Spleen (tissue), 7 donors: ENCODE data around the gene MAMDC2.

Experiments
- POLR2A ChIP-seq, 3 donors: fragments of 450-650 bp; IDR thresholded peaks; one replicate each; pipeline ENCODE4 v1.5.1; 2017; ENCODE audit warnings: antibody characterized with exemption in 3 of 3, mild to moderate bottlenecking in 1 of 3
- POLR2AphosphoS5 ChIP-seq, 3 donors: sonication (generic); formaldehyde crosslinking; IDR thresholded peaks; one replicate each; pipeline ENCODE4 v1.5.1; 2017; ENCODE audit warnings: antibody characterized with exemption in 3 of 3
- TF ChIP-seq, protein P1 (sequence below), 11 experiments: fragments of 200-600 bp in 7 of 11; fragments of 450-650 bp in 4 of 11; sonication (generic) in 4 of 11; IDR thresholded peaks in 8 of 11; conservative IDR thresholded peaks in 3 of 11; 1 replicate in 7 of 11; 2 replicates in 4 of 11; pipeline versions ENCODE4 v1.4.0 to v1.8.0; 2016 to 2021; ENCODE audit warnings: antibody characterized with exemption in 11 of 11, inconsistent platforms in 4 of 11, mild to moderate bottlenecking in 1 of 11
- donor health status: DM: no; HTN: no; CAD: no; lungs with moderate emphysema.
- donor health status: DM: no; HTN: no; CAD: no.
- donor health status: DM: no; HTN: no; CAD: no.

DNA sequence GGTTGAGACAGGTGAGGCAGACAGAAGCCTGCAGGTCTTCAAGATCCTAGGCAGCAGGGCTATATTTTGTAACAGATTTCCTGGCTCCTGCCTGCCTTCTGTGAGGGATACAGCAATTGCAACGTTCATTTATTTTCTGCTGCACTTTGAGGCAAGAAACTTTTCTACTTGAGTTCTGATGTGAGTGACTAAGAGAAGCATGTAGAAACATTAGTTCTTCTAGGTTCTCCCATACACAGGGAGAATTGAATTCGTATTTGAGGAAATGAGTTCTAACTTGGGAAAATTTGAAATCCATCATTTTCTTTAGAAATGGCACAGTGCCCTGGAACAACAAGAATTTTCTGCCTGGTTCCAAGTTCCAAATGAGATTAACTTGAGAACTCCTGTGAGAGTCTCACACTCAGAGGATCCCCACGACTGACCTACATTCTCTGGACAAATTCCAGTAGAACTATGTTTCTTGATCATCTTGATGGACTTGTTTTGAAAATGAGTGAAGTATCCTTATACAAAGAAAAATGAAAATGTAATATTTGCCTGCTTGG lies 15.0 kb downstream of the MAMDC2 start:
- no peak for TF ChIP-seq POLR2A (IDR thresholded peaks at IDR 0.05)
- TF ChIP-seq, protein P1, sequence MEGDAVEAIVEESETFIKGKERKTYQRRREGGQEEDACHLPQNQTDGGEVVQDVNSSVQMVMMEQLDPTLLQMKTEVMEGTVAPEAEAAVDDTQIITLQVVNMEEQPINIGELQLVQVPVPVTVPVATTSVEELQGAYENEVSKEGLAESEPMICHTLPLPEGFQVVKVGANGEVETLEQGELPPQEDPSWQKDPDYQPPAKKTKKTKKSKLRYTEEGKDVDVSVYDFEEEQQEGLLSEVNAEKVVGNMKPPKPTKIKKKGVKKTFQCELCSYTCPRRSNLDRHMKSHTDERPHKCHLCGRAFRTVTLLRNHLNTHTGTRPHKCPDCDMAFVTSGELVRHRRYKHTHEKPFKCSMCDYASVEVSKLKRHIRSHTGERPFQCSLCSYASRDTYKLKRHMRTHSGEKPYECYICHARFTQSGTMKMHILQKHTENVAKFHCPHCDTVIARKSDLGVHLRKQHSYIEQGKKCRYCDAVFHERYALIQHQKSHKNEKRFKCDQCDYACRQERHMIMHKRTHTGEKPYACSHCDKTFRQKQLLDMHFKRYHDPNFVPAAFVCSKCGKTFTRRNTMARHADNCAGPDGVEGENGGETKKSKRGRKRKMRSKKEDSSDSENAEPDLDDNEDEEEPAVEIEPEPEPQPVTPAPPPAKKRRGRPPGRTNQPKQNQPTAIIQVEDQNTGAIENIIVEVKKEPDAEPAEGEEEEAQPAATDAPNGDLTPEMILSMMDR (IDR thresholded peaks at IDR 0.05 in 8 of 11, conservative IDR thresholded peaks at IDR 0.05 in 3 of 11), result no peak
- TF ChIP-seq POLR2AphosphoS5 (IDR thresholded peaks at IDR 0.05), result no peak
